C4-2B (cell line): Measurements from ENCODE around the gene ACTR8.

Source experiments
- CTCF ChIP-seq: fragments of 450-650 bp; conservative IDR thresholded peaks from 2 replicates; pipeline ENCODE4 v1.5.1; 2017; ENCODE audit warnings: mild to moderate bottlenecking
- ZFX ChIP-seq: fragments of 450-650 bp; IDR thresholded peaks from 2 replicates; pipeline ENCODE4 v1.6.1; 2017

GRCh38 chr3:53865732-53866499 is 16.0 kb downstream of the ACTR8 start:
- no peak for TF ChIP-seq CTCF
- TF ChIP-seq ZFX = no peak
